OCI-LY7 (cell line): ENCODE measurements around the gene PDGFB. TPM values are rescaled to one million over a fixed set of nuclear protein-coding genes. Genes with fewer than 3 reads are reported as not detected.

Source experiments
- BruUV-seq: library from RNA; stranded (reverse); fragments of 400-500 nt; replicated peaks from 2 replicates; lab custom pipeline; 2021; lab: Mats Ljungman, UMichigan
- CTCF ChIA-PET: fragments of 300-600 bp; sonication (Branson Sonifier 250); formaldehyde crosslinking; loops from one replicate; lab custom pipeline; 2022; ENCODE audit warnings: antibody characterized with exemption; ENCODE audit not compliant: unreplicated experiment; lab: Charles Lee
- POLR2A ChIA-PET: fragments of 300-600 bp; sonication (Branson Sonifier 250); formaldehyde crosslinking; loops from one replicate; lab custom pipeline; 2022; ENCODE audit warnings: antibody characterized with exemption; lab: Charles Lee
- DNase-seq: peaks from one replicate; pipeline ENCODE4 v3.0.0-alpha.2; 2015; ENCODE audit warnings: low spot score
- H2AFZ ChIP-seq: fragments of 200-600 bp; sonication (generic), shearing (Covaris generic); 2 replicates; pipeline ENCODE4 v1.6.1; 2014; ENCODE audit warnings: mild to moderate bottlenecking, antibody characterized with exemption, low read length, moderate library complexity
- H3K27ac ChIP-seq: fragments of 200-600 bp; sonication (generic); 2 replicates; pipeline ENCODE4 v1.5.1; 2014; ENCODE audit warnings: mixed run types, low read depth, mild to moderate bottlenecking, moderate library complexity, low read length, inconsistent platforms; ENCODE audit not compliant: poor library complexity, severe bottlenecking
- H3K36me3 ChIP-seq: fragments of 200-600 bp; sonication (generic); 2 replicates; pipeline ENCODE4 v1.6.1; 2014; ENCODE audit warnings: mild to moderate bottlenecking, antibody characterized with exemption, low read length, moderate library complexity, mixed read lengths; ENCODE audit not compliant: insufficient read depth
- H3K4me1 ChIP-seq: fragments of 200-600 bp; sonication (generic); 2 replicates; pipeline ENCODE4 v1.5.1; 2014; ENCODE audit warnings: mild to moderate bottlenecking, low read length; ENCODE audit not compliant: insufficient read depth, poor library complexity, severe bottlenecking
- H3K4me2 ChIP-seq: fragments of 200-600 bp; sonication (generic); 2 replicates; pipeline ENCODE4 v1.6.1; 2014; ENCODE audit warnings: mild to moderate bottlenecking, low read length
- H3K4me3 ChIP-seq: fragments of 200-600 bp; sonication (generic); 2 replicates; pipeline ENCODE4 v1.5.1; 2014; ENCODE audit warnings: mild to moderate bottlenecking, low read depth, low read length; ENCODE audit not compliant: poor library complexity, severe bottlenecking
- H3K79me2 ChIP-seq: fragments of 200-600 bp; sonication (generic); 2 replicates; pipeline ENCODE4 v1.6.1; 2016; ENCODE audit warnings: low read depth, mild to moderate bottlenecking, low read length, moderate library complexity, mixed read lengths; ENCODE audit not compliant: insufficient read depth
- H3K9me2 ChIP-seq: fragments of 200-600 bp; sonication (generic); 2 replicates; pipeline ENCODE4 v1.6.1; 2016; ENCODE audit warnings: mild to moderate bottlenecking, low read length, mixed read lengths; ENCODE audit not compliant: insufficient read depth
- H3K9me3 ChIP-seq: fragments of 200-600 bp; sonication (generic); 2 replicates; pipeline ENCODE4 v1.6.1; 2014; ENCODE audit warnings: mild to moderate bottlenecking, mixed run types, low read length, mixed read lengths
- H4K20me1 ChIP-seq: fragments of 200-600 bp; sonication (generic); 2 replicates; pipeline ENCODE4 v1.6.1; 2014; ENCODE audit warnings: mild to moderate bottlenecking, antibody characterized with exemption, low read length, moderate library complexity, mixed read lengths; ENCODE audit not compliant: insufficient read depth
- EZH2phosphoT487 ChIP-seq: fragments of 200-600 bp; sonication (generic); IDR thresholded peaks from 2 replicates; pipeline ENCODE4 v1.6.1; 2018; ENCODE audit warnings: low read depth, borderline replicate concordance, mild to moderate bottlenecking, mixed run types, antibody characterized with exemption, low read length, moderate library complexity, mixed read lengths
- intact Hi-C: fragments of 100-400 bp; cut with micrococcal nuclease; formaldehyde crosslinking; loops from one replicate; pipeline ENCODE4 v1.10.0; 2022; ENCODE audit not compliant: unreplicated experiment
- total RNA-seq, 2 experiments: library from RNA; depleted of rRNA in 1 of 2; stranded (reverse); fragments of >200 nt in 1 of 2; shearing (Covaris generic) in 1 of 2; gene quantifications; 2 replicates each; pipeline ENCODE4 v1.2.3, GENCODE V29; 2014 to 2022
- TF ChIP-seq, protein P1 (sequence below): fragments of 200-600 bp; sonication (generic); conservative IDR thresholded peaks from 2 replicates; pipeline ENCODE4 v1.5.1; 2014; ENCODE audit warnings: mild to moderate bottlenecking, antibody characterized with exemption, low read length, moderate library complexity, mixed read lengths

The PDGFB gene
- total RNA-seq, 2 experiments from 2014 or later: 0.27 TPM; not detected in 1

DNA sequence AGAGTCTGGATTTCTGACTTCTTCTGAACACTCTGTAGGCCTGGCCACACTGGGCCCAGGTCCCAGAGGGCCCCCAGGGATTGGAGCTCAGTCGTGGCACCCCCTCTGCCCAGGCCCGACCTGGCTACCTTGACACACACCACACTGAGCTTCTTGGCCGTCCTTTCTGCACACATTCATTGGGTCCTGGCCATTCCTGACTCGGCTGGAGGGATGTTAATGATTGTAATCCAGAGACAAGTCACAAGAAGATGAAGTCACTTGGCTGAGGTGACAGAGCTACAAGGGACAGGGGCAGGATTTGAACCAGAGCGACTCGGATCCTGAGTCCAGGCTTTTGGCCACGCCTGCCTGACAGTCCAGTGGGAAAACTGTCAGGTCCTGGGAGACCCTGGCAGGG lies 23.9 kb upstream of the PDGFB start:
- no peak overlapping the region for H2AFZ ChIP-seq
- ChIA-PET POLR2A (no interaction called here), CTCF (no interaction called here)
- no peaks in the 10 kb centered on the region for H3K79me2 ChIP-seq
- H4K20me1 ChIP-seq: no peaks in the 10 kb centered on the region
- no peaks in the 10 kb centered on the region for H3K4me1 ChIP-seq
- no peak overlapping the region for H3K4me2 ChIP-seq
- DNase-seq: no peak
- intact Hi-C loops: no loop called here
- TF ChIP-seq, protein P1, sequence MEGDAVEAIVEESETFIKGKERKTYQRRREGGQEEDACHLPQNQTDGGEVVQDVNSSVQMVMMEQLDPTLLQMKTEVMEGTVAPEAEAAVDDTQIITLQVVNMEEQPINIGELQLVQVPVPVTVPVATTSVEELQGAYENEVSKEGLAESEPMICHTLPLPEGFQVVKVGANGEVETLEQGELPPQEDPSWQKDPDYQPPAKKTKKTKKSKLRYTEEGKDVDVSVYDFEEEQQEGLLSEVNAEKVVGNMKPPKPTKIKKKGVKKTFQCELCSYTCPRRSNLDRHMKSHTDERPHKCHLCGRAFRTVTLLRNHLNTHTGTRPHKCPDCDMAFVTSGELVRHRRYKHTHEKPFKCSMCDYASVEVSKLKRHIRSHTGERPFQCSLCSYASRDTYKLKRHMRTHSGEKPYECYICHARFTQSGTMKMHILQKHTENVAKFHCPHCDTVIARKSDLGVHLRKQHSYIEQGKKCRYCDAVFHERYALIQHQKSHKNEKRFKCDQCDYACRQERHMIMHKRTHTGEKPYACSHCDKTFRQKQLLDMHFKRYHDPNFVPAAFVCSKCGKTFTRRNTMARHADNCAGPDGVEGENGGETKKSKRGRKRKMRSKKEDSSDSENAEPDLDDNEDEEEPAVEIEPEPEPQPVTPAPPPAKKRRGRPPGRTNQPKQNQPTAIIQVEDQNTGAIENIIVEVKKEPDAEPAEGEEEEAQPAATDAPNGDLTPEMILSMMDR: no peak
- no peak for TF ChIP-seq EZH2phosphoT487
- no peaks in the 10 kb centered on the region for H3K36me3 ChIP-seq
- no peak overlapping the region for H3K4me3 ChIP-seq
- no peak overlapping the region for H3K27ac ChIP-seq
- no peaks in the 10 kb centered on the region for H3K9me2 ChIP-seq
- no TSS peak for BruUV-seq
- no peaks in the 10 kb centered on the region for H3K9me3 ChIP-seq

DNA sequence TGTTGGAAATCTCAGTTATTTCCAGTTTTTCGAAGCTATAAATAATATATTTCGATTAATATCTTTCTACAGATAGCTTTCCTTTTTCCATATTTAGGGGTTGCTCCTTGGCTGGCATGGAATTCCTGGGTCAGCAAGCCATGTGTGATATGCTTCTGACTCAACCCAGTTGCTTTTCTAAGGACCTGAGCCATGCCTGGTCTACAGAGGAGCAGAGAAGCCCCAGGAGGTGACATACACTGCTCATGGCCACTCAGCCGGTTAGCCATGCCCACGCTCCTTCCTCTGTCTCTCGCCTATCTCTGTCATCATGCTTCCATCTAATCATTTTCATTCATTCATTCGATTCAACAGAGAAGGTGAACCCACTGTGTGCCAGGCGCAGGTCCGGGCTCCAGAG lies 23.2 kb upstream of the PDGFB start:
- BruUV-seq: no TSS peak
- no peaks in the 10 kb centered on the region for H3K36me3 ChIP-seq
- no peaks in the 10 kb centered on the region for H3K79me2 ChIP-seq
- intact Hi-C loops: no loop called here
- no peak overlapping the region for H3K4me3 ChIP-seq
- H3K4me1 ChIP-seq: no peaks in the 10 kb centered on the region
- TF ChIP-seq, protein P1: no peak
- no peak for TF ChIP-seq EZH2phosphoT487
- ChIA-PET POLR2A (no interaction called here), CTCF (no interaction called here)
- DNase-seq: no peak
- H3K9me2 ChIP-seq: no peaks in the 10 kb centered on the region
- no peak overlapping the region for H2AFZ ChIP-seq
- no peaks in the 10 kb centered on the region for H4K20me1 ChIP-seq
- no peaks in the 10 kb centered on the region for H3K9me3 ChIP-seq
- H3K4me2 ChIP-seq: no peak overlapping the region
- no peak overlapping the region for H3K27ac ChIP-seq

DNA sequence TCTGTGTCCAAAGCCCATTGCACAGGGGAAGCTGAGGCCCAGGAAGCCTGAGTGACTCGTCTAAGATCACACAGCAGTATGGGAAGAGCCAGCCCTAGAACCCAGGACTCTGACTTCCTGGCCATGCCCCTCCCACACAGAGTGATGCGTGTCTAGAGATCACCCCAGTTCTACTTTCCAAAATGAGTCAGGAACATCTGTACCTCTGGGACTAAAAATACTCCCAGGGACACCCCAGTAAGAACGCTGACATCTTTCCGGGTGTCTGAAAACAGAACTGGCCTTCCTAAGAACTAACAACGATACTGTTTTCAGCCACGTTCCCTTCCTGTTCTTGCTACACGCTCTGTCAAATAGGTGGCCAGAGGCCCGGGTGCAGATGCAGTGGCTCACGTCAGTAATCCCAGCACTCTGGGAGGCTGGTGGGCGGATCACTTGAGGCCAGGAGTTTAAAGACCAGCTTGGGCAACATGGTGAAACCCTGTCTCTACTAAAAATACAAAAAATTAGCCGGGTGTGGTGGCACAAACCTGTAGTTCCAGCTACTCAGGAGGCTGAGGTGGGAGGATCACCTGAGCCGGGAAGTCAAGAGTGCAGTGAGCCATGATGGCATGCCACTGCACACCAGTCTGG lies 21.7 kb upstream of the PDGFB start:
- Histone ChIP-seq H3K9me3 (no peaks in the 10 kb centered on the region), H3K27ac (no peak overlapping the region), H2AFZ (peak overlapping the region; percentile 57), H4K20me1 (no peaks in the 10 kb centered on the region), H3K4me1 (no peaks in the 10 kb centered on the region), H3K4me3 (no peak overlapping the region), H3K79me2 (no peaks in the 10 kb centered on the region), H3K9me2 (no peaks in the 10 kb centered on the region), H3K36me3 (no peaks in the 10 kb centered on the region), H3K4me2 (no peak overlapping the region)
- ChIA-PET POLR2A (interaction anchor here (0.7 kb wide), 1 partner anchor 248 kb away, joined by 3 read pairs; no protein-coding TSS in a partner anchor), CTCF (no interaction called here)
- BruUV-seq: no TSS peak
- TF ChIP-seq, protein P1: no peak
- no peak for TF ChIP-seq EZH2phosphoT487
- intact Hi-C loops: no loop called here
- no peak for DNase-seq
